GM12875 (cell line): ENCODE data around the gene PPM1M.

ENCODE experiments used
- H3K4me3 ChIP-seq: one replicate; pipeline ENCODE4 v1.5.1; 2011; ENCODE audit warnings: low read depth, low read length, control low read depth
- CTCF ChIP-seq: IDR thresholded peaks from 2 replicates; pipeline ENCODE4 v1.5.1; 2011; ENCODE audit warnings: low read depth, mild to moderate bottlenecking, control low read depth, inconsistent platforms, low read length, moderate library complexity, borderline replicate concordance; ENCODE audit not compliant: insufficient read depth

Gene PPM1M

GRCh38 chr3:52230889-52231499, 14.6 kb upstream of the PPM1M start:
- no peak for TF ChIP-seq CTCF
- H3K4me3 ChIP-seq, result no peak overlapping the region

GRCh38 chr3:52231502-52232278, 13.9 kb upstream of the PPM1M start:
- no peak overlapping the region for H3K4me3 ChIP-seq
- peak; percentile 98 for TF ChIP-seq CTCF

- no peak overlapping the region for H3K4me3 ChIP-seq
- TF ChIP-seq CTCF, result no peak
These were observed 13.1 kb upstream of the PPM1M start for GRCh38 chr3:52232279-52233107.

GRCh38 chr3:52233108-52233591, 12.4 kb upstream of the PPM1M start:
- TF ChIP-seq CTCF, result no peak
- no peak overlapping the region for H3K4me3 ChIP-seq

- H3K4me3 ChIP-seq, result no peak overlapping the region
- TF ChIP-seq CTCF, result no peak
These were observed 11.6 kb upstream of the PPM1M start for GRCh38 chr3:52233968-52234367.

GRCh38 chr3:52234516-52235447, 10.8 kb upstream of the PPM1M start:
- TF ChIP-seq CTCF, result no peak
- no peak overlapping the region for H3K4me3 ChIP-seq
